Peyer's patch (tissue), 4 donors: ENCODE results near the gene EHBP1. TPM values are rescaled to one million over a fixed set of nuclear protein-coding genes. Genes with fewer than 3 reads are reported as not detected.

Experiments used
- DNase-seq, 3 donors: peaks; one replicate each; pipeline ENCODE4 v3.0.0-alpha.2; 2017 to 2019
- H3K27ac ChIP-seq, 4 donors: fragments of 200-600 bp; sonication (generic); one replicate each; pipeline ENCODE4 v1.5.1; 2016 to 2019
- H3K27me3 ChIP-seq, 2 donors: fragments of 200-600 bp; sonication (generic); one replicate each; pipeline ENCODE4 v1.5.1; 2019
- H3K36me3 ChIP-seq, 3 donors: fragments of 200-600 bp; sonication (generic); one replicate each; pipeline ENCODE4 v1.5.1; 2016 to 2019
- H3K4me1 ChIP-seq, 4 donors: fragments of 200-600 bp; sonication (generic); one replicate each; pipeline ENCODE4 v1.5.1; 2016 to 2019
- H3K4me3 ChIP-seq, 4 donors: fragments of 200-600 bp; sonication (generic); 1 replicate in 3 of 4; 2 replicates in 1 of 4; pipeline ENCODE4 v1.5.1; 2016 to 2019; ENCODE audit warnings: mild to moderate bottlenecking in 1 of 4
- H3K9me3 ChIP-seq, 4 donors: fragments of 200-600 bp; sonication (generic); one replicate each; pipeline ENCODE4 v1.5.1; 2016 to 2019; ENCODE audit warnings: mild to moderate bottlenecking in 1 of 4
- POLR2A ChIP-seq, 2 donors: fragments of 450-650 bp; IDR thresholded peaks; one replicate each; pipeline ENCODE4 v1.5.1; 2017; ENCODE audit warnings: antibody characterized with exemption in 2 of 2, mild to moderate bottlenecking in 2 of 2, moderate library complexity in 2 of 2
- total RNA-seq, 4 donors: library from RNA; depleted of rRNA; stranded (reverse); fragments of >200 nt; gene quantifications; one replicate each; pipeline ENCODE4 v1.1.0, GENCODE V29; 2016
- TF ChIP-seq, protein P1 (sequence below), 6 experiments: fragments of 450-650 bp in 4 of 6; fragments of 200-600 bp in 2 of 6; sonication (generic) in 1 of 6; IDR thresholded peaks; one replicate each; pipeline ENCODE4 v1.5.1; 2017 to 2019; ENCODE audit warnings: antibody characterized with exemption in 6 of 6, mild to moderate bottlenecking in 3 of 6, moderate library complexity in 1 of 6

Gene EHBP1
- total RNA-seq, 4 donors from 2014 or later = 27.1 to 190 (median 60.8) TPM

DNA sequence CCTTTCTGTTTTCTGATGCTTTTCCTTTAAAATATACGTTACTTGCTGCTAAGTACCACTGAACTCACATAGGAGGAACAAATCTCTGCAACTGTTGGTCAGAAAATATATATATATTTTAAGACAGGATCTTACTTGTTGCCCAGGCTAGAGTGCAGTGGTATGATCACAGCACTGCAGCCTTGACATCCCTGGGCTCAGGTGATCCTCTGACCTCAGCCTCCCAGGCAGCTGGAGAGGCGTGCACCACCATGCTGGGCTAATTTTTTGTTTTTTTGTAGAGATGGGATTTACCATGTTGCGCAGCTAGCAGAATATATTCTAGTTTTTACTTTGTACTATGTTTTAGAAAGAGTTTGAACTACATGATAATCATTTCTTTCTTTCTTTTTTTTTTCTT lies 51.5 kb downstream of the EHBP1 start:
- Histone ChIP-seq H3K27ac (no peak overlapping the region), H3K9me3 (no peaks in the 10 kb centered on the region), H3K4me3 (no peak overlapping the region), H3K36me3 (no peaks in the 10 kb centered on the region), H3K4me1 (no peaks in the 10 kb centered on the region), H3K27me3 (no peaks in the 10 kb centered on the region)
- TF ChIP-seq POLR2A (IDR thresholded peaks at IDR 0.05) = no peak
- no peak for DNase-seq

DNA sequence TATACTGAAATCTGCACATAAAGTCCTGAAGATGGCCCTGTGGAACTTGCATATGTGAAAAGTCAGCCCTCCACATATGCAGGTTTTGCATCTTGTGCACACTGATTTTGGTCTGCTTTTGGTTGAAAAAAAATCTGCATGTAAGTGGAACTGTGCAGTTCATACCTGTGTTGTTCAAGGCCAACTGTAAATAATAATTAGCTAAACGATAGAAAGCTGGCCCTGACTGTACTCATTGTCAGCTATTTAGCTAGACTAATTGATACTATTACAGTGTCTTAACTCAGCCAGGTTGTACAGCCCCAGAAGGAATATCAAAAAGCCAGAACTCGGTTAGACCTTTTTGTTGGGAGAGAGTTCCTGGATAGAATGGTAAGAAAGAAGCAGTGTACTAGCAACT lies 54.5 kb downstream of the EHBP1 start:
- Histone ChIP-seq H3K27me3 (no peaks in the 10 kb centered on the region), H3K9me3 (no peaks in the 10 kb centered on the region), H3K4me1 (no peaks in the 10 kb centered on the region), H3K36me3 (no peaks in the 10 kb centered on the region), H3K27ac (no peak overlapping the region), H3K4me3 (no peak overlapping the region)
- no peak for DNase-seq
- TF ChIP-seq, protein P1, sequence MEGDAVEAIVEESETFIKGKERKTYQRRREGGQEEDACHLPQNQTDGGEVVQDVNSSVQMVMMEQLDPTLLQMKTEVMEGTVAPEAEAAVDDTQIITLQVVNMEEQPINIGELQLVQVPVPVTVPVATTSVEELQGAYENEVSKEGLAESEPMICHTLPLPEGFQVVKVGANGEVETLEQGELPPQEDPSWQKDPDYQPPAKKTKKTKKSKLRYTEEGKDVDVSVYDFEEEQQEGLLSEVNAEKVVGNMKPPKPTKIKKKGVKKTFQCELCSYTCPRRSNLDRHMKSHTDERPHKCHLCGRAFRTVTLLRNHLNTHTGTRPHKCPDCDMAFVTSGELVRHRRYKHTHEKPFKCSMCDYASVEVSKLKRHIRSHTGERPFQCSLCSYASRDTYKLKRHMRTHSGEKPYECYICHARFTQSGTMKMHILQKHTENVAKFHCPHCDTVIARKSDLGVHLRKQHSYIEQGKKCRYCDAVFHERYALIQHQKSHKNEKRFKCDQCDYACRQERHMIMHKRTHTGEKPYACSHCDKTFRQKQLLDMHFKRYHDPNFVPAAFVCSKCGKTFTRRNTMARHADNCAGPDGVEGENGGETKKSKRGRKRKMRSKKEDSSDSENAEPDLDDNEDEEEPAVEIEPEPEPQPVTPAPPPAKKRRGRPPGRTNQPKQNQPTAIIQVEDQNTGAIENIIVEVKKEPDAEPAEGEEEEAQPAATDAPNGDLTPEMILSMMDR (IDR thresholded peaks at IDR 0.05) = no peak
- TF ChIP-seq POLR2A (IDR thresholded peaks at IDR 0.05) = no peak

DNA sequence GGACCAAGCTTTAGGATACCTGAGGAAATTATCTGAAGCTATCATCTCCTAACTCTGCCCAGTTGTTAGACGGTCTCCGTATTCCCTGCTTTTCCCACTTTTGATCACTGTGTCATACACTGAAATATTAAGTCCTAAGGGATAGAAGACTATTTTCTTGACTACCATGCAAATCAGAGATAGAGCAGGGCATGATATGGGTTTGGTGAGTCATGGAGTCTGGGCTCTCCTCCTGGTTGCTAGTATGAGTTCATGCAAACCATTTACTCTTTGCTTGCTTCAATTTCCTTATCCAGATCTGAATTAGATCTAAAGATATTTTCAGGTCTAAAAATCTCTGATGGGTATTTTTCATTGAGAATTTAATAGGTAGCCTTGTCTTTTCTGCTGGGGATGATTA lies 55.0 kb downstream of the EHBP1 start:
- Histone ChIP-seq H3K9me3 (no peaks in the 10 kb centered on the region), H3K4me1 (no peaks in the 10 kb centered on the region), H3K4me3 (no peak overlapping the region), H3K27me3 (no peaks in the 10 kb centered on the region), H3K27ac (no peak overlapping the region), H3K36me3 (no peaks in the 10 kb centered on the region)
- no peak for TF ChIP-seq POLR2A (IDR thresholded peaks at IDR 0.05)
- DNase-seq = no peak

DNA sequence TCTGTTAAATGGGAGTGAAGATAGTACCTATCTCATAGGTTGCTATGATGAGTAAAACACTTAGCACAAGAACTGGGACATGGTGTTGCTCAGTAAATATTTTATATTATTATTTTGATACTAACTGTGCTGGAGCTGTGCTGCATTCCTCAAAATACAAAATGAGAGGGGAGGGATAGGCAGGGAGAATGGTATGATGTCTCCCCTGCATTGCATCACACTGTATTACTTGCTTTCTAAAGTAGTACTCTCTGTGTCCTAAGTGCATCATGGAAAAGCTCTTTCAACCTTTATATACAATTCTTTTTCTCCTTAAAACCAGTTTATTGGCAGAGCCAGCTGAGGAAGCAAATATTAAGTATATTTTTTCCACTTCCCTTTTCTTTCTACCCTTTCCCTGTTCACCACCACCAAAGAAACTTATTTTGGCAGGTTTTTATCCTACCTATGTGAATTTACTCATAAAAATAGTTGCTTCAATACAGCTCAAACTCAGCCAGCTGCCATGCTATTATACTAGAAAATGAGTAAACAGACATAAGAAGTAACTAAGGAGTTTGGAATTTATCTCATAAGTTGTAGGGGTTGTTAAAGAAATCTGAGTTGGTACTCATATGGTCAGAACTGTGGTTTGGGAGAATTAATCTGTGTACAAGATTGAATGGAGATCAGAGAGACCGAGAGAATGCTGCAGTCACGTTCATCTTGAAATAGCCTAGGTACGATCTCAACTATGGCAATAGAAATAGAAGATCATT lies 60.3 kb downstream of the EHBP1 start:
- H3K27me3 ChIP-seq = no peaks in the 10 kb centered on the region
- no peak for TF ChIP-seq POLR2A (IDR thresholded peaks at IDR 0.05)
- TF ChIP-seq, protein P1 (IDR thresholded peaks at IDR 0.05) = no peak
- no peak for DNase-seq
- H3K9me3 ChIP-seq = no peaks in the 10 kb centered on the region
- H3K27ac ChIP-seq = no peak overlapping the region
- no peaks in the 10 kb centered on the region for H3K36me3 ChIP-seq
- no peaks in the 10 kb centered on the region for H3K4me1 ChIP-seq
- no peak overlapping the region for H3K4me3 ChIP-seq

DNA sequence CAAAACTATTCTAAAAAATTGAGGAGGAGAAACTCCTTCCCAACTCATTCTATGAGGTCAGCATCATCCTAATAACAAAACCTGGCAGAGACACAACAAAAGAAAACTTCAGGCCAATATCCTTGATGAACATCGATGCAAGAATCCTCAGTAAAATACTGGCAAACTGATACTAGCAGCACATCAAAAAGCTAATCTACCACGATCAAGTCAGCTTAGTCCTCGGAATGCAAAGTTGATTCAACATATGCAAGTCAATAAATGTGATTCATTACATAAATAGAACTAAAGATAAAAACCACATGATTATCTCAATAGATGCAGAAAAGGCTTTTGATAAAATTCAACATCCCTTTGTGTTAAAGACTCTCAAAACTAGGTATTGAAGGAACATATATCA lies 63.1 kb downstream of the EHBP1 start:
- Histone ChIP-seq H3K4me3 (no peak overlapping the region), H3K4me1 (no peaks in the 10 kb centered on the region), H3K27ac (no peak overlapping the region), H3K36me3 (no peaks in the 10 kb centered on the region), H3K27me3 (no peaks in the 10 kb centered on the region), H3K9me3 (no peaks in the 10 kb centered on the region)
- TF ChIP-seq, protein P1 (IDR thresholded peaks at IDR 0.05) = no peak
- TF ChIP-seq POLR2A (IDR thresholded peaks at IDR 0.05) = no peak
- DNase-seq = no peak

DNA sequence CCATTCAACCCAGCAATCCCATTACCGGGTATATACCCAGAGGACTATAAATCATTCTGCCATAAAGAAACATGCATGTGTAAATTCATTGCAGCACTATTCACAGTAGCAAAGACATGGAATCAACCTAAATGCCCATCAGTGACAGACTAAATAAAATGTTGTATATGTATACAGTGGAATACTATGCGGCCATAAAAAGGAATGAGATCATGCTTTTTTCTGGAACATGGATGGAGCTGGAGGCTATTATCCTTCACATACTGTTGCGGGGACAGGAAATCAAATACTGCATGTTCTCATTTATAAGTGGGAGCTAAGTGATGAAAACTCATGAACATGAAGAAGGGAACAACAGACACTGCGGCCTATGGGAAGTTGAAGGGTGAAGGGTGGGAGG lies 65.1 kb downstream of the EHBP1 start:
- H3K36me3 ChIP-seq = no peaks in the 10 kb centered on the region
- no peaks in the 10 kb centered on the region for H3K9me3 ChIP-seq
- H3K27me3 ChIP-seq = no peaks in the 10 kb centered on the region
- no peak for TF ChIP-seq POLR2A (IDR thresholded peaks at IDR 0.05)
- TF ChIP-seq, protein P1 (IDR thresholded peaks at IDR 0.05) = no peak
- no peaks in the 10 kb centered on the region for H3K4me1 ChIP-seq
- DNase-seq = no peak
- H3K27ac ChIP-seq = no peak overlapping the region
- no peak overlapping the region for H3K4me3 ChIP-seq
